ENCODE results near the gene CASZ1.

Gene CASZ1

GRCh38 chr1:10824821-10825540, 28.5 kb upstream of the CASZ1 start:
- DNase-seq = no peak

- DNase-seq = no peak
Observed at GRCh38 chr1:10823000-10823401, 26.6 kb upstream of the CASZ1 start.

DNA sequence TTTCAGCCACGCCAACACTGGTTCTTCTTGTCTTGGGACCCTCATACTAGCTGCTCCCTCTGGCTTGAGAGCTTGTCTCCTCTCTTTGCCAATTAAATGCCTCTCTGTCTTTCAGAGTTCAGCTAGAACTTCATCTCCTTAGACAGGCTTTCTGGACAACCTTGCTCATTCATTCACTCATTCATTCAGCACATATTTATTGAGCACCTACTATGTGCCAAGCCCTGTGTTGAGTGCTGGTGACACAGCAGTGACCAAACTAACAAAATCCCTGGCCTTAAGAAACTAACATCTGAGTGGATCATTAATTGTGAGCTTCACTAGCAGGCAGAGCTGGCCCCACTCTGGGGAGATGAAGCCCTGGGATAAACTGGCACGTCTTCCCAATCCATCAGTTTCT, 24.9 kb upstream of the CASZ1 start:
- no peak for DNase-seq

GRCh38 chr1:10820422-10820821, 24.0 kb upstream of the CASZ1 start:
- DNase-seq = no peak

- DNase-seq = no peak
Observed at GRCh38 chr1:10819198-10819901, 22.9 kb upstream of the CASZ1 start.

DNA sequence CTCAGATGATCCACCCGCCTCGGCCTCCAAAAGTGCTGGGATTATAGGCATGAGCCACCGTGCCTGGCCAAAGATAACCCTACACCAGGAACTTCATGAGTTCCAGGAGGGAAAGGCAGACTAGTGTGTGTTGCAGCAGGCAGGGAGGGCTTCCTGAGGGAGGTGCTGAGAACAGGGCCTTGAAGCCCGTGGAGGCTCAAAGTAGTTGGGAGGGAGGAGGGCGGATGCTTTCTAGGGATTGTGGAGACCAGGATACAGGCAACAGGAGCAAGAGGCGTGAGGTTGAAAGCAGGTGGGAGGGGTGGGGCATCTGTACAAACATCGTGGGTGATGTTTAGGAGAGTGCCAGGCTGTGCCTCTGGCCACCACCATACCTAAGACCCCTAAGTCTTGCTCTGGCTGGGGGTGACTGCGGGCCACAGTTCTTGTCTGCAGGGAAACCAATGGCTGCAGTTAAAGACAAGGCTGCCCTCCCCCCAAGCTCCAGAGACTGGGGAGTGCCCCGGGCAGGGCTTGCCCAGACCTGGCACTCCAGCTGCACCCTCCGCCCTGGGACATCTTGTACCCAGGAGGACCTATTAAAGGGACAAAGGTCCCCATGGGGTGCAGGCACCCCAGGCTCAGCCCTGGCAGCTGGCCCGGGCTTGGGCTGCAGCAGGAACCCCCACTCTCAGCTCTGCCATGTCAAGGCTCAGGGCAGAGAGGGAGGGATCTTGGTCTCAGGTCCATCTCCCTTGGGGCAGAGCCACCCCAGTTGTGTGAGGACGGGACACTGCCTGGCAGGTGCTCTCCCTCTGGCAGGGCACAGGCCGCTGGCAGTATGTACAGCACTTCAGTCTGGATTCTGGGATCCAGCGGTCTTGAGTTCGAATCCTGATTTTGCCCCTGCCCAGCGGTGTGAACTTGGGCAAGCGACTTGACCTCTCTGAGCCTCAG, 22.1 kb upstream of the CASZ1 start:
- no peak for DNase-seq

GRCh38 chr1:10816743-10817369, 20.4 kb upstream of the CASZ1 start:
- DNase-seq = no peak

GRCh38 chr1:10816233-10816632, 19.8 kb upstream of the CASZ1 start:
- no peak for DNase-seq

DNA sequence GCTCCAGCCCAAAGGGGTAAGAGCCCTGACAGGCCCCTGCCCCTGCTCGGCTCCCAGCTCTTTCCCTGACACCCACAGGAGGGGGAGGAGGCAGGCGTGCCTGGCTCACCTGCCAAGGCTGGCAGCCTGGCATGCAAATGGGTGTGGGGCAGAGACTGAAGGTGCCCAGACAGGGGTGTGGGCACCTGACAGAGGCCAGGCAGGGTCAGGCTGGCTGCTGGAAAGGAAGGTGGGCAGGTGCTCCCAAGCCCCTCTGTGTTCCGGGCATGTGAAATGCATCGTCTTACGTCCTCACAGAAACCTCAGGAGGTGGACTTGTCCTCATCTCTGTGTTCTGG, 19.4 kb upstream of the CASZ1 start:
- no peak for DNase-seq

GRCh38 chr1:10814976-10815857, 18.8 kb upstream of the CASZ1 start:
- no peak for DNase-seq

GRCh38 chr1:10814312-10814711, 17.9 kb upstream of the CASZ1 start:
- no peak for DNase-seq

DNA sequence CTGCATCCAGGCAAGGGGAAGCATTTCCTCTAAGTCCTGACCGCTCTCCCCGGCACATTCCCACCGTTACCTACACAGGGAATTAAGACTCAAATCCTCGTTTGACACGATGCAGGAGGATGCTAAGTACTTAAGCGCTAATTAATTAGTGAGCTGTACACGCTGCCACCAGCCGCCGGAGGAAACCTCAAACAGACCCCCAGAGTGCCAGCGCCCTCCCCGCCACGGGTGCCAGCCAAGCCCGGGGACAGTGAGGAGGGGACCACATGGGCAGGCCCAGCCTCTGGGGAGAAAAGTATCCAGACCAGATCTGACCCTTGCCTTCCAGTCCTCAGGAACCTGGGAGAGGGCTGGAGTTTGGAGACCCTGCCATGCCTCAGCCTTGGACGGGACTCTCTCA, 17.4 kb upstream of the CASZ1 start:
- DNase-seq = no peak

- DNase-seq = no peak
Observed at GRCh38 chr1:10812387-10812915, 16.0 kb upstream of the CASZ1 start.

DNA sequence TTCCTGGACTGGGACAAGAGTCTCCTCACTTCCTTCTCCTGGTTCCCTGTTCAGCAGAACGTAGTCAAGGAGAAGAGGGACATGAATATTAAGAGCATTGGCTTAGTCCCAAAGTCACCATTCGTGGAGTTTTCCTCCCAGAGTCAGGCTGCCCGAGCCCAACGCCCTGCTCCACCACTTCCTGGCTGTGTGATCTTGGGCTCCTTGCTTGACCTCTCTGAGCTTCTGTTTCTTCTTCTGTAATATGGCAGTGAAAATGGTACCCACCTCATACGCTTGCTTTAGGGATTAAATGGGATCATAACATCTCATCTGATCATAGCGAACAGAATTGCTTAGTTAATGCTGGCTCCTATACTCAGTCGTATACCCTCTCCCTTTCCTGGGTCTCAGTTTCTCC, 12.0 kb upstream of the CASZ1 start:
- no peak for DNase-seq

DNA sequence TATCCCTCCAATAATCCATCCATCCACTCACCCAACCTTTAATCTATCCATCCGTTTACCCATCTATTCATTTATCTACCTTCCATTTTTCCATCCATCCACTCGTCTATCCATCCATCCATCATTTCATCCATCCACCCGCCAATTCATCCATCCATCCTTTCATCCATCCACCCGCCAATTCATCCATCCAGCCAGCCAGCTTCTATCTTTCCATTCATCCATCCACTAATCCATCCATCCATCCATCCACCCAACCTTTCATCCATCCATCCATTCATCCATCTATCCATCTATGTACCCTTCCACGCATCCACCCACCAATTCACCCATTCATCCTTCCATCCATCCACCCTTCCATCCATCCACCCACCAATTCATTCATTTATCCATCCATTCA, 10.5 kb upstream of the CASZ1 start:
- DNase-seq = no peak

GRCh38 chr1:10803971-10804820, 7.8 kb upstream of the CASZ1 start:
- DNase-seq = no peak

DNA sequence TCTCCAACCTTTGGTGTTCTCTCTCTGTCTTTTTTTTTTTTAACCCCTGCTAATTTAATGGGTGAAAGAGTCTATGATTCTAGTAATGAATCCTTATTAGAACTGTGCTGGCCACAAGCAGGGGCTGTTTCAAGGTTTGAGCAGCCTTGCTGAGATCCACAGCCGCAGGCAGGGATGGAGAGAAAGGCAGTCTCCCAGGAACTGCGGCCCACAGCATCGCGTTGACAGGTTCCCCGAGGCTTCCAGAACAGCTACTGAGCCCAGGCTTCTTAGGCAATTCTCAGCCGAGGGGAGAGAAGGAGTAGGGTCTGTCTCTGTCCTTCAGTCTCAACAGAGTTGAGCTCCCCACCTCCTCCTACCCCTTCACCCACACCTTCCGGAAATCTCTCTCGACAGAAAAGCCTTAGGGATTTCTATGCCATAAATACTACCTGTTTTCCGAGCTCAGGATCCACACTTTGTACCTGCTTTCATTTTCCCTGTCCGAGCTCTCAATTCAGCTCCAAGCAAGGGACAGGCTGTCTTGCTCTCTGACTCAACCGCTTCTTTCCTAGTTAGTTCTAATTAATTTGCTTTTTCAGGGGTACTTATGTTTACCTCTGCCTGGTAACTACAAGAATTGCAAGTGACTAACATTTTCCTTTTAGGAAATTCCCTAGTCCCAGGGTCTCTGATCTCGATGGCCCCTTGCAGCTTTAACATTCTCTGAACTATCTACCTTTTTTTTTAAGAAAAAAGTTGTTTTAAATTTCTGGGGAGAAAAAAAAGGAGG, 6.7 kb upstream of the CASZ1 start:
- DNase-seq = no peak

GRCh38 chr1:10800778-10801177, 4.3 kb upstream of the CASZ1 start:
- no peak for DNase-seq

DNA sequence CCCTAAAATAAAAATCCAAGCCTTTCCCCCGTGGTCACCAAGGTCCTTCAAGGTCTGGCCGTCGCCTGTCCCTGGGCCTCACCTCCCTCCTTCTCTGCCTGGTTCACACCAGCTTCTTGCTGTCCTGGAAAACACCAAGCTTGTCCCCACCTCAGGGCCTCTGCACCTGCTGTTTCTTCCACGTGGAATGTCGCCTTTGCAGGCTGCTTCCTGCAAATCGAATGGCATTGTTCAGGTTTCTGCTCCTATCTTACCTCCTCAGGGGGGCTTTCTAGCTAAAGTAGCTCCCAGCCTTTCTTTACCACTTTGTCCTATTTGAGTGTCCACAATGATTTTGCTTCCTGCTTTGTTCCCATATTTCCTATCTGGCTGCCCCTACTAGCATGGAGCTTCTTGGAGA, 3.3 kb upstream of the CASZ1 start:
- DNase-seq = no peak

Measured in NCI-H2081 treated with DMSO at 0.1 percent for 48 hours (cell line).